Endothelial cell of umbilical vein (primary cell): Measurements from ENCODE around the gene CEACAM3.

Experiments
- CTCF ChIP-seq, 2 donors: IDR thresholded peaks; 1 replicate in 1 of 2; 2 replicates in 1 of 2; pipeline ENCODE4 v1.5.1; 2011; ENCODE audit warnings: low read length in 2 of 2, mild to moderate bottlenecking in 2 of 2, moderate library complexity in 2 of 2, control low read depth in 1 of 2, inconsistent platforms in 1 of 2, low read depth in 1 of 2; ENCODE audit not compliant: insufficient read depth in 1 of 2; ENCODE audit errors: extremely low read depth in 1 of 2
- GATA2 ChIP-seq: IDR thresholded peaks from 2 replicates; pipeline ENCODE4 v1.7.0; 2011; ENCODE audit warnings: low read depth, mild to moderate bottlenecking, moderate library complexity, mixed read lengths, low read length; ENCODE audit not compliant: insufficient read length, insufficient read depth
- JUN ChIP-seq: IDR thresholded peaks from 2 replicates; pipeline ENCODE4 v1.6.1; 2011; ENCODE audit warnings: borderline replicate concordance, low read depth; ENCODE audit not compliant: insufficient read length, insufficient read depth
- POLR2A ChIP-seq: IDR thresholded peaks from 2 replicates; pipeline ENCODE4 v1.6.1; 2012; ENCODE audit warnings: low read depth, mild to moderate bottlenecking, control low read depth, low read length
- TF ChIP-seq, protein P1 (sequence below): IDR thresholded peaks from 2 replicates; pipeline ENCODE4 v1.6.1; 2011; ENCODE audit not compliant: insufficient read depth, insufficient read length

DNA sequence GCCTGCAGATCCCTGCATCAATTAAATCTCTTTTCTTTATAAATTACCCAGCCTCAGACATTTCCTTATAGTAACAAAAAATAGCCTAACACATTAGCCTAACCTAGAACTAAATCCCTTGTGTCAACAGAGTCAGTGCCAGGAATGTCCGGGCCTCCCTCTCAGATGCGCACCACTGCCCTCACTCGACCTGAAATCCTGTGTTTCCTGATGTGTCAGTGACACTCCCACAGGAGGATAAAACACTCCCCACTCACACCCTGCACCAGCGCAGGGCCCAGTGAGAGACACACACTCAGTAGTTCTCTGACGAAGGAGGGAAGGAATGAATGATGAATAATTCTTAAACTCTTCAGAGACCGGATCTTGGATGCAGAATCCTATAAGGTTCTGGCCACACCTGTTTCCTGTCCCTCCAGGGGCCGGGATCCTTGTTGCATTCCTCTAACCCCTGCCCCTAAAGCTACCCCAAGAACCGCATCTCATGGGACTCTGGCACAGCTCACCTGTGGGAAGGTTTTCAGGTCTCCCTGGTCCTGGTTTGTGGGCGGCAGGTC, 3.1 kb downstream of the CEACAM3 start:
- TF ChIP-seq CTCF (IDR thresholded peaks at IDR 0.05; ENCODE audit: extremely low read depth in 1 of 2, insufficient read depth in 1 of 2, low read depth in 1 of 2, low read length in 2 of 2) (no peak), JUN (no peak), POLR2A (no peak), GATA2 (no peak)
- TF ChIP-seq, protein P1, sequence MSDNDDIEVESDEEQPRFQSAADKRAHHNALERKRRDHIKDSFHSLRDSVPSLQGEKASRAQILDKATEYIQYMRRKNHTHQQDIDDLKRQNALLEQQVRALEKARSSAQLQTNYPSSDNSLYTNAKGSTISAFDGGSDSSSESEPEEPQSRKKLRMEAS: no peak
